ENCODE results near the gene ADM5. TPM values are rescaled to one million over a fixed set of nuclear protein-coding genes. Genes with fewer than 3 reads are reported as not detected.

The ADM5 gene
- total and polyA plus RNA-seq, 8 donors = 0.28 to 2.5 (median 0.66) TPM

- 91 to 92% methylated on average over 26 to 27 of the region's 27 CpGs for WGBS, 2 donors
- Histone ChIP-seq H3K9me3 (no peaks in the 10 kb centered on the region), H3K4me1 (peaks cover 0 to 13% (median 3%) of the 10 kb centered on the region in 3 donors), H3K36me3 (peaks cover 6 to 25% (median 17%) of the 10 kb centered on the region in 3 donors), H3K27me3 (no peaks in the 10 kb centered on the region), H3K27ac (no peak overlapping the region), H3K4me3 (no peak overlapping the region)
- FAIRE-seq (no peak), DNase-seq (peak in 1 of 6 donors; percentile 67), ATAC-seq (no peak)
- intact Hi-C loops (cut with DNase I) = no loop called here
- TF ChIP-seq CTCF (IDR thresholded peaks at IDR 0.05) = no peak
These were observed 2.8 kb upstream of the ADM5 start for GRCh38 chr19:49686503-49687088.

- TF ChIP-seq CTCF (IDR thresholded peaks at IDR 0.05) = no peak
- Histone ChIP-seq H3K36me3 (peaks cover 6 to 25% (median 14%) of the 10 kb centered on the region in 3 donors), H3K9me3 (no peaks in the 10 kb centered on the region), H3K4me1 (peaks cover 0 to 13% (median 3%) of the 10 kb centered on the region in 3 donors), H3K27ac (no peak overlapping the region), H3K27me3 (no peaks in the 10 kb centered on the region), H3K4me3 (no peak overlapping the region)
- 77 to 78% methylated on average over 12 of the region's 12 CpGs for WGBS, 2 donors
- intact Hi-C loops (cut with DNase I) = no loop called here
- ATAC-seq (no peak), FAIRE-seq (no peak), DNase-seq (peak in 1 of 6 donors; percentile 67)
These were observed 2.2 kb upstream of the ADM5 start for GRCh38 chr19:49687150-49687549.

GRCh38 chr19:49687566-49688316 is 1.7 kb upstream of the ADM5 start:
- Histone ChIP-seq H3K27ac (no peak overlapping the region), H3K36me3 (peaks cover 6 to 25% (median 9%) of the 10 kb centered on the region in 3 donors), H3K4me3 (no peak overlapping the region), H3K9me3 (no peaks in the 10 kb centered on the region), H3K4me1 (peaks cover 0 to 13% (median 3%) of the 10 kb centered on the region in 3 donors), H3K27me3 (no peaks in the 10 kb centered on the region)
- 82 to 83% methylated on average over 26 of the region's 26 CpGs for WGBS, 2 donors
- ATAC-seq (no peak), FAIRE-seq (no peak), DNase-seq (peak in 1 of 6 donors; percentile 73)
- no peak for TF ChIP-seq CTCF (IDR thresholded peaks at IDR 0.05)
- intact Hi-C loops (cut with DNase I) = no loop called here

GRCh38 chr19:49688531-49689132 is 762 bp upstream of the ADM5 start:
- ATAC-seq = no peak
- Histone ChIP-seq H3K27ac (no peak overlapping the region), H3K36me3 (peaks cover 6 to 25% (median 9%) of the 10 kb centered on the region in 3 donors), H3K9me3 (no peaks in the 10 kb centered on the region), H3K27me3 (no peaks in the 10 kb centered on the region), H3K4me3 (no peak overlapping the region), H3K4me1 (peaks cover 0 to 13% (median 3%) of the 10 kb centered on the region in 3 donors)
- TF ChIP-seq CTCF (IDR thresholded peaks at IDR 0.05) = no peak
- FAIRE-seq = no peak
- DNase-seq = no peak
- 68 to 70% methylated on average over 12 of the region's 12 CpGs for WGBS, 2 donors
- intact Hi-C loops (cut with DNase I) = no loop called here

Measured in pancreas (tissue), 10 donors.